Epithelial cell of proximal tubule (primary cell): ENCODE results near the gene FBXW11. TPM values are rescaled to one million over a fixed set of nuclear protein-coding genes. Genes with fewer than 3 reads are reported as not detected.
"Not testable (repeated sequence)": the region's sequence is repeated elsewhere in the genome, so short reads cannot be mapped to it uniquely, and the experiment has no call there.

ENCODE experiments used
- DNase-seq: peaks from one replicate; pipeline ENCODE4 v3.0.0-alpha.2; 2011; ENCODE audit warnings: low read depth
- H3K4me3 ChIP-seq: 2 replicates; pipeline ENCODE4 v1.5.1; 2011; ENCODE audit warnings: low read depth, mild to moderate bottlenecking, low read length
- CTCF ChIP-seq: conservative IDR thresholded peaks from 2 replicates; pipeline ENCODE4 v1.5.1; 2012; ENCODE audit warnings: low read depth, mild to moderate bottlenecking, low read length
- total RNA-seq: library from RNA; depleted of rRNA; stranded (reverse); fragments of >200 nt; gene quantifications from 2 replicates; pipeline ENCODE4 v1.2.3, GENCODE V29; 2015

FBXW11 gene
- total RNA-seq, 1 donor from 2014 or later, result 42.8 TPM

- H3K4me3 ChIP-seq, result no peak overlapping the region
- no peak for TF ChIP-seq CTCF
- DNase-seq, result no peak
Observed at GRCh38 chr5:171934586-171934985, 71.9 kb downstream of the FBXW11 start.

DNA sequence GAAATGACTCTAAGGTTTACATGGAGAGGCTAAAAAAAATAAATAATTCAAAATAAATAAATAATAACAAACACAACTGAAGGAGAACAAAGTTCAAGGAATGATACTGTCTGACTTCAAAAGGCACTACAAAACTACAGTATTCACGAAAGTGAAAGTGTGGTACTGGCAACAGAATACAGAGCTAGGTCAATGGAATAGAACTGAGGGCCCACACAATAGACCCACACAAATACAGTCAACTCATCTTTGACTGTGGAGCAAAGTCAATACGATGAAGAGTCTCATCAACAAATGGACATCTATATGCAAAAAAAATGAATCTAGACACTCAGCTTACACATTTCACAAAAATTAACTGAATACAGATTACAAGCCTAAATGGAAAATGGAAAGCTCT lies 75.3 kb downstream of the FBXW11 start:
- no peak for TF ChIP-seq CTCF
- no peak for DNase-seq
- H3K4me3 ChIP-seq, result no peak overlapping the region

- no peak overlapping the region for H3K4me3 ChIP-seq
- no peak for DNase-seq
- TF ChIP-seq CTCF, result peak; percentile 62
Observed at GRCh38 chr5:171927345-171927941, 79.0 kb downstream of the FBXW11 start.

DNA sequence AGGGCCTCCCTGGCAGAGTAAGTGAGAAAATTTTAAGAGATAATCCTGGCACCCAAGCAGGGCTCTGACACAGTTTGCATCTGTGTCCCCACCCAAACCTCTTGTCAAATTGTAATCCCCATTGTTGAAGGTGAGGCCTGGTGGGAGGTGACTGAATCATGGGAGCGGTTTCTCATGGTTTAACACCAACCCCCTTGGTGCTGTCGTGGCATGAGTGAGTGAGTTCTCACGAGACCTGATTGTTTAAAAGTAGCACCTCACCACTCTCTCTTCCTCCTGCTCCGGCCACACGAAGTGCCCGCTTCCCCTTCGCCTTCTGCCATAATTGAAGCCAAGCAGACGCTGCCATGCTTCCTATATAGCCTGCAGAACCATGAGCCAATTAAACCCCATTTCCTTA lies 80.1 kb downstream of the FBXW11 start:
- H3K4me3 ChIP-seq, result no peak overlapping the region
- DNase-seq, result no peak
- TF ChIP-seq CTCF, result no peak

DNA sequence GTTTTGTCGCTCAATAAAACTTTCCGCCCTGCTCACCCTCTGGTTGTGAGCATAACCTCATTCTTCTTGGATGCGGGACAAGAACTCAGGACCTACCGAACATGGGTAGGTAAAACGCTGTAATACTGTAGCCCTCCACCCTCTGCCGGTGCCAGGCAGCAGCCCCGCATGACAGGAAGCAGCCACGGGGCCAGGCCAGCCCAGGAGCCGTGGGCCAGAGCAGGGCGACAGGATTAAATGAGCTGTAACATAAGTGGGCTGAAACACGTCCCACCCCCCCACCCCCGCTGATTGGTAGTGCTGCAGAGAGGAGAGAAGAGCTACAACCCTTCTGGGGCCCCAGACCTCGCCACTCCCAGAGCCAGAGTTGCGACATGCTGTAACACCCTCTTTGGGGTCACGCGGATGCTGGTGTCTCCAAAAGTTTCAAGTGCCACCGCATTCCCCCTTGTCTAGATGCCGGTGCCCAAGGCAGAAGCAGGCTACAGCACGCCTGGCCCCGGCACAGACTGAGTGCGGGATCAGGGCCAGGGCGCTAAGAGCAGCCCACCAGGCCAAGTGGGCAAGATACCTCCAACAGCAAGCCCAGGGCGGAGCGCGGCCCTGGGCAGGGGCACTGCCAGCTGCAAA lies 81.8 kb downstream of the FBXW11 start:
- DNase-seq, result no peak
- no peak for TF ChIP-seq CTCF
- H3K4me3 ChIP-seq, result no peak overlapping the region

DNA sequence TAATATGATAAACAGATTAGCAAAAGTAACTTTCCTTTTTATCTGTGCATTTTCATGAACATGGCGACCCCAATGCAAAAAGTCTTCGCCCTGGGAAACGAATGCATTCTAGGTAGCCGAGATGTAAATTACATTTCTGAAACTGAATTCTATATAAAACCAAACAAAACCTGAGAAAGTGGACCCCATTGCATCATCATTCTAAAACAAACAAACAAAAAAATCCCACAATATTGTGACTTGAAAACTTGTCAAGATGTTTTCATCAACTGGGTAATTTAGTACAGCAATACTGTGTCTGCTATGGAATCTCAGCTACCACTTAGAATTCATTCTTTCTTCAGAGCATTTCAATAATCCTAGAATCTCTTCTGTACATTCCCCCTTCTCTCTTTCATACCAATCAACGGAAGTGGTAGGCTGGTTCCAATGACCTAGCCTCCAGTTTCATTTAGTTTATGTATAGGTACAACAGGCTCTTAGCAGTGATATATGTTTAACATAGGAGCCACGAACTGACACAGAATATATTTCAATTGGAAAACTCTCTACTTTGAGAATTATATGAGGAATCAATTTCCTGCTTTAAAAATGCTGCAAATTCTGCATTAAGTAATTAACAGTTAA lies 85.6 kb downstream of the FBXW11 start:
- H3K4me3 ChIP-seq, result no peak overlapping the region
- no peak for DNase-seq
- no peak for TF ChIP-seq CTCF

DNA sequence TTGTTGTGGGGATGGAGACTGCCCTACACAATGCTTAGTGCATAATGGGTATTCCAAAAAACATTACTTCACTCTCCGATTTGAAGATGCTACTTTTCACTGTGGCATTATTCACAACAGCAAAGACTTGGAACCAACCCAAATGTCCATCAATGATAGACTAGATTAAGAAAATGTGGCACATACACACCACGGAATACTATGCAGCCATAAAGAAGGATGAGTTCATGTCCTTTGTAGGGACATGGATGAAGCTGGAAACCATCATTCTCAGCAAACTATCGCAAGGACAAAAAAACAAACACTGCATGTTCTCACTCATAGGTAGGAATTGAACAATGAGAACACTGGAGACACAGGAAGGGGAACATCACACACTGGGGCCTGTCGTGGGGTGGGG lies 90.7 kb downstream of the FBXW11 start:
- H3K4me3 ChIP-seq, DNase-seq: not testable (repeated sequence)
